CD14-positive monocyte (primary cell): ENCODE data around the gene BCAS4. TPM values are rescaled to one million over a fixed set of nuclear protein-coding genes. Genes with fewer than 3 reads are reported as not detected.

Source experiments
- DNase-seq, 3 donors: peaks; one replicate each; pipeline ENCODE4 v3.0.0-alpha.2; 2011 to 2022
- H2AFZ ChIP-seq: 2 replicates; pipeline ENCODE4 v1.6.0; 2012; ENCODE audit warnings: mild to moderate bottlenecking, low read depth, low read length, inconsistent platforms; ENCODE audit not compliant: insufficient read depth, poor library complexity, severe bottlenecking
- H3K27ac ChIP-seq, 2 donors: 1 replicate in 1 of 2; 2 replicates in 1 of 2; pipeline ENCODE4 v1.5.1; 2012 to 2013; ENCODE audit warnings: low read length in 2 of 2, control low read depth in 1 of 2, inconsistent platforms in 1 of 2, low read depth in 1 of 2, mild to moderate bottlenecking in 1 of 2
- H3K27me3 ChIP-seq, 2 donors: one replicate each; pipeline versions ENCODE4 v1.6.0 to v1.6.1; 2011 to 2013; ENCODE audit warnings: low read length in 2 of 2; ENCODE audit not compliant: control insufficient read depth in 2 of 2, insufficient read depth in 2 of 2
- H3K36me3 ChIP-seq, 2 donors: replicated peaks in 1 of 2; 1 replicate in 1 of 2; 2 replicates in 1 of 2; pipeline versions ENCODE4 v1.5.1 to v1.6.1; 2012 to 2013; ENCODE audit warnings: low read length in 2 of 2, control low read depth in 1 of 2, inconsistent platforms in 1 of 2, mild to moderate bottlenecking in 1 of 2; ENCODE audit not compliant: insufficient read depth in 2 of 2, control insufficient read depth in 1 of 2
- H3K4me1 ChIP-seq, 2 donors: 1 replicate in 1 of 2; 2 replicates in 1 of 2; pipeline versions ENCODE4 v1.5.1 to v1.6.1; 2012 to 2013; ENCODE audit warnings: low read length in 2 of 2, control low read depth in 1 of 2, inconsistent platforms in 1 of 2, mild to moderate bottlenecking in 1 of 2, moderate library complexity in 1 of 2; ENCODE audit not compliant: insufficient read depth in 2 of 2, control insufficient read depth in 1 of 2
- H3K4me2 ChIP-seq: replicated peaks from 2 replicates; pipeline ENCODE3; 2012; ENCODE audit warnings: low read length, moderate library complexity, mild to moderate bottlenecking; ENCODE audit not compliant: poor library complexity, severe bottlenecking; ENCODE audit errors: extremely low read depth
- H3K4me3 ChIP-seq, 3 experiments: fragments of 200-600 bp in 1 of 3; sonication (generic) in 1 of 3; replicated peaks in 1 of 3; 1 replicate in 2 of 3; 2 replicates in 1 of 3; pipeline ENCODE4 v1.5.1; 2011 to 2013; ENCODE audit warnings: low read length in 3 of 3, mild to moderate bottlenecking in 3 of 3, control low read depth in 2 of 3, low read depth in 2 of 3, inconsistent platforms in 1 of 3, moderate library complexity in 1 of 3
- H3K79me2 ChIP-seq: 2 replicates; pipeline ENCODE4 v1.6.0; 2012; ENCODE audit warnings: mild to moderate bottlenecking, control low read depth, inconsistent platforms, low read length, moderate library complexity; ENCODE audit not compliant: insufficient read depth
- H3K9ac ChIP-seq: 2 replicates; pipeline ENCODE4 v1.6.0; 2017; ENCODE audit warnings: low read length, mild to moderate bottlenecking; ENCODE audit not compliant: insufficient read depth, poor library complexity, severe bottlenecking
- H3K9me3 ChIP-seq, 2 donors: replicated peaks in 1 of 2; 1 replicate in 1 of 2; 2 replicates in 1 of 2; pipeline versions ENCODE4 v1.5.1 to v1.6.1; 2012 to 2013; ENCODE audit warnings: low read length in 2 of 2, control low read depth in 1 of 2; ENCODE audit not compliant: control insufficient read depth in 1 of 2, insufficient read depth in 1 of 2
- H4K20me1 ChIP-seq: 2 replicates; pipeline ENCODE4 v1.6.0; 2012; ENCODE audit warnings: mild to moderate bottlenecking, low read length, control low read depth, moderate library complexity; ENCODE audit not compliant: insufficient read depth
- H3K27ac Mint-ChIP-seq, 7 donors: one replicate each; pipeline ENCODE4 v1.8.0; 2020; ENCODE audit warnings: mild to moderate bottlenecking in 7 of 7, mixed read lengths in 7 of 7, moderate library complexity in 6 of 7, inconsistent platforms in 2 of 7
- H3K27me3 Mint-ChIP-seq, 3 donors: one replicate each; pipeline ENCODE4 v1.8.0; 2021 to 2022; ENCODE audit warnings: low read depth in 3 of 3, mild to moderate bottlenecking in 3 of 3, mixed read lengths in 3 of 3, moderate library complexity in 3 of 3, inconsistent platforms in 1 of 3
- H3K36me3 Mint-ChIP-seq, 2 donors: one replicate each; pipeline ENCODE4 v1.8.0; 2020; ENCODE audit warnings: mixed read lengths in 2 of 2, inconsistent platforms in 1 of 2, mild to moderate bottlenecking in 1 of 2
- H3K4me1 Mint-ChIP-seq: one replicate; pipeline ENCODE4 v1.8.0; 2020; ENCODE audit warnings: mild to moderate bottlenecking, mixed read lengths
- H3K4me3 Mint-ChIP-seq, 2 donors: one replicate each; pipeline ENCODE4 v1.8.0; 2020; ENCODE audit warnings: mild to moderate bottlenecking in 2 of 2, mixed read lengths in 2 of 2, moderate library complexity in 1 of 2
- H3K9me3 Mint-ChIP-seq, 7 donors: one replicate each; pipeline ENCODE4 v1.8.0; 2020 to 2022; ENCODE audit warnings: mixed read lengths in 7 of 7, mild to moderate bottlenecking in 6 of 7, moderate library complexity in 6 of 7, inconsistent platforms in 2 of 7
- WGBS: methylation state at CpG from one replicate; pipeline ENCODE4 v1.1.5; 2013; ENCODE audit warnings: missing lambda C conversion rate; ENCODE audit not compliant: insufficient coverage; 5-methylcytosine and 5-hydroxymethylcytosine counted together
- intact Hi-C, 2 donors: fragments of 100-400 bp; cut with micrococcal nuclease; formaldehyde crosslinking; loops; one replicate each; pipeline versions ENCODE4 v1.15.0 to v1.15.1; 2023
- polyA plus RNA-seq, 3 donors: library from polyadenylated mRNA; depleted of rRNA in 1 of 3; unstranded in 2 of 3; stranded (reverse) in 1 of 3; fragments of 300-500 nt in 2 of 3; fragments of >200 nt in 1 of 3; fragmentation: Illumina TruSeq in 2 of 3; gene quantifications; 1 replicate in 2 of 3; 2 replicates in 1 of 3; pipeline ENCODE4 v1.2.3, GENCODE V29; 2012 to 2021
- TF ChIP-seq, protein P1 (sequence below): fragments of 200-600 bp; IDR thresholded peaks from one replicate; pipeline ENCODE4 v1.8.0; 2022; ENCODE audit warnings: antibody characterized with exemption, mild to moderate bottlenecking

Gene BCAS4
- polyA plus RNA-seq, 3 donors = 0.16 to 1.0 (median 0.69) TPM

DNA sequence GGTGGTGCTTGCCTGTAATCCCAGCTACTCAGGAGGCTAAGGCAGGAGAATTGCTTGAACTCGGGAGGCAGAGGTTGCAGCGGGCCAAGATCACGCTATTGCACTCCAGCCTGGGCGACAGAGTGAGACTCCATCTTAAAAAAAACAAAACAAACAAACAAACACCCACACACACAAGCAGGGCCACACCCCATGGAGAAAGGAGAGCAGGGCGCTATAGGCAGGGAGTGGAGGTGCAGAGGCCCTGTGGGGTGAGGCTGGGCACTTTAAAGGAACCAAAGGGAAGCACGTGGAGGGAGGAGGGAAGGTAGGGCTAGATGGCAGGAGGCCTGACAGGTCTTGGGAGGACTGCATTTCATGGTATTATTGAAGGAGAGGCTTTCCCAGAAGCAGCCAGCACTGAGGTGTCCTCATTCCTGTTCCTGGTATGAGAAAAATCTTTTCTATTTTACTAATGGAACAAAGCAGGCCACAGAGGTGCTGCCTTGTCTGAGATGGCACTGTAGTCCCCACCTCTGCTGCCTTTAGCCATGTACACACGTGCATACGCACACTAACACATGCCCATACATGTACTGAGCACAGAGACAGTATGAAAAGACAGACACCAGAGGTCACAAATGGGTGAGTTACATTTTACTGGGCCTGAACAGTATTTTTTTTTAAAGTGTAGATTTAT, 44.0 kb downstream of the BCAS4 start:
- no peak overlapping the region for H3K27ac Mint-ChIP-seq
- Histone ChIP-seq H3K4me2 (no peak overlapping the region), H2AFZ (no peak overlapping the region), H3K79me2 (no peaks in the 10 kb centered on the region), H3K36me3 (no peaks in the 10 kb centered on the region), H3K27me3 (no peaks in the 10 kb centered on the region), H3K4me3 (no peak overlapping the region), H3K9me3 (no peaks in the 10 kb centered on the region), H3K27ac (no peak overlapping the region), H3K9ac (no peak overlapping the region), H3K4me1 (no peaks in the 10 kb centered on the region), H4K20me1 (no peaks in the 10 kb centered on the region)
- H3K4me1 Mint-ChIP-seq = no peaks in the 10 kb centered on the region
- no peaks in the 10 kb centered on the region for H3K36me3 Mint-ChIP-seq
- H3K27me3 Mint-ChIP-seq = no peaks in the 10 kb centered on the region
- no peaks in the 10 kb centered on the region for H3K9me3 Mint-ChIP-seq
- WGBS = 98% methylated on average over 4 of the region's 8 CpGs
- H3K4me3 Mint-ChIP-seq = no peak overlapping the region
- intact Hi-C loops = no loop called here
- no peak for DNase-seq
- TF ChIP-seq, protein P1, sequence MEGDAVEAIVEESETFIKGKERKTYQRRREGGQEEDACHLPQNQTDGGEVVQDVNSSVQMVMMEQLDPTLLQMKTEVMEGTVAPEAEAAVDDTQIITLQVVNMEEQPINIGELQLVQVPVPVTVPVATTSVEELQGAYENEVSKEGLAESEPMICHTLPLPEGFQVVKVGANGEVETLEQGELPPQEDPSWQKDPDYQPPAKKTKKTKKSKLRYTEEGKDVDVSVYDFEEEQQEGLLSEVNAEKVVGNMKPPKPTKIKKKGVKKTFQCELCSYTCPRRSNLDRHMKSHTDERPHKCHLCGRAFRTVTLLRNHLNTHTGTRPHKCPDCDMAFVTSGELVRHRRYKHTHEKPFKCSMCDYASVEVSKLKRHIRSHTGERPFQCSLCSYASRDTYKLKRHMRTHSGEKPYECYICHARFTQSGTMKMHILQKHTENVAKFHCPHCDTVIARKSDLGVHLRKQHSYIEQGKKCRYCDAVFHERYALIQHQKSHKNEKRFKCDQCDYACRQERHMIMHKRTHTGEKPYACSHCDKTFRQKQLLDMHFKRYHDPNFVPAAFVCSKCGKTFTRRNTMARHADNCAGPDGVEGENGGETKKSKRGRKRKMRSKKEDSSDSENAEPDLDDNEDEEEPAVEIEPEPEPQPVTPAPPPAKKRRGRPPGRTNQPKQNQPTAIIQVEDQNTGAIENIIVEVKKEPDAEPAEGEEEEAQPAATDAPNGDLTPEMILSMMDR = no peak

DNA sequence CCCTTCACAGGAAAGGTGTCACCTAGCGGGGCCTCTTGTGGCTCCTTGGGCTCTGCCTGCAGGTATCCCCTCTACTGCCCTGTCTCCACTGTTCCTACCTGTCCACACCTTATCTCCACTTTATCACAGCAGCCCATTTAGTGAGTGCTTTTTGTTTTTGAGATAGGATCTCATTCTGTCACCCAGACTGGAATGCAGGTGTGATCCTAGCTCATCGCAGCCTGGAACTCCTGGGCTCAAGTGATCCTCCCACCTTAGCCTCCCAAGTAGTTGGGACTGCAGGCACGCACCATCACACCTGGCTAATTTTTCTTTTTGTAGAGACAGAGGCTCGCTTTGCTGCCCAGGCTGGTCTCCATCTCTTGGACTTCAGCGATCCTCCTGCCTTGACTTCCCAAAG, 48.0 kb downstream of the BCAS4 start:
- Histone ChIP-seq H4K20me1 (no peaks in the 10 kb centered on the region), H3K4me3 (no peak overlapping the region), H3K9ac (no peak overlapping the region), H3K4me1 (no peaks in the 10 kb centered on the region), H3K27ac (no peak overlapping the region), H3K27me3 (no peaks in the 10 kb centered on the region), H3K79me2 (no peaks in the 10 kb centered on the region), H3K4me2 (no peak overlapping the region), H3K9me3 (no peaks in the 10 kb centered on the region), H3K36me3 (no peaks in the 10 kb centered on the region), H2AFZ (no peak overlapping the region)
- 93% methylated on average over 5 of the region's 5 CpGs for WGBS
- Mint-ChIP-seq H3K27ac (no peak overlapping the region), H3K27me3 (no peaks in the 10 kb centered on the region), H3K9me3 (no peaks in the 10 kb centered on the region), H3K36me3 (peaks cover 0 to 2% of the 10 kb centered on the region in 2 donors), H3K4me3 (no peak overlapping the region), H3K4me1 (no peaks in the 10 kb centered on the region)
- TF ChIP-seq, protein P1 = no peak
- intact Hi-C loops = no loop called here
- DNase-seq = no peak
